Mesendoderm (in vitro differentiated cells): Measurements from ENCODE around the gene SLC23A3.

Experiments used
- DNase-seq: peaks from one replicate; pipeline ENCODE4 v3.0.0; 2013
- H2AK5ac ChIP-seq: 2 replicates; pipeline ENCODE4 v1.6.1; 2013; ENCODE audit warnings: low read length, inconsistent platforms
- H2BK120ac ChIP-seq: 2 replicates; pipeline ENCODE4 v1.6.1; 2013; ENCODE audit warnings: low read depth, mild to moderate bottlenecking, low read length, moderate library complexity, mixed read lengths
- H2BK15ac ChIP-seq: replicated peaks from 2 replicates; pipeline ENCODE4 v1.6.1; 2013; ENCODE audit warnings: low read depth, mild to moderate bottlenecking, moderate library complexity
- H2BK5ac ChIP-seq: 2 replicates; pipeline ENCODE4 v1.6.1; 2013; ENCODE audit warnings: low read length, inconsistent platforms
- H3K18ac ChIP-seq: 2 replicates; pipeline ENCODE4 v1.6.1; 2013; ENCODE audit warnings: mild to moderate bottlenecking, low read length, mixed read lengths
- H3K23ac ChIP-seq: one replicate; pipeline ENCODE4 v1.6.1; 2013; ENCODE audit warnings: low read length
- H3K27ac ChIP-seq: 2 replicates; pipeline ENCODE4 v1.5.1; 2013; ENCODE audit warnings: low read depth, mild to moderate bottlenecking, inconsistent platforms, low read length, moderate library complexity
- H3K27me3 ChIP-seq: 2 replicates; pipeline ENCODE4 v1.6.1; 2013; ENCODE audit warnings: low read length, control low read depth, mild to moderate bottlenecking, inconsistent platforms; ENCODE audit not compliant: insufficient read depth, poor library complexity
- H3K36me3 ChIP-seq: 2 replicates; pipeline ENCODE4 v1.6.1; 2013; ENCODE audit warnings: low read length, inconsistent platforms; ENCODE audit not compliant: control insufficient read depth, insufficient read depth
- H3K4ac ChIP-seq: one replicate; pipeline ENCODE4 v1.6.1; 2013; ENCODE audit warnings: low read depth, mild to moderate bottlenecking, low read length, moderate library complexity
- H3K4me1 ChIP-seq: 2 replicates; pipeline ENCODE4 v1.6.1; 2013; ENCODE audit warnings: low read depth, low read length, inconsistent platforms; ENCODE audit not compliant: control insufficient read depth
- H3K4me2 ChIP-seq: 2 replicates; pipeline ENCODE4 v1.6.1; 2013; ENCODE audit warnings: low read length
- H3K4me3 ChIP-seq: 2 replicates; pipeline ENCODE4 v1.5.1; 2013; ENCODE audit warnings: mild to moderate bottlenecking, low read length
- H3K56ac ChIP-seq: one replicate; pipeline ENCODE4 v1.6.1; 2013; ENCODE audit warnings: low read length
- H3K79me1 ChIP-seq: 2 replicates; pipeline ENCODE4 v1.6.1; 2013; ENCODE audit warnings: low read length, inconsistent platforms
- H3K79me2 ChIP-seq: 2 replicates; pipeline ENCODE4 v1.6.1; 2013; ENCODE audit warnings: mild to moderate bottlenecking, low read length; ENCODE audit not compliant: control insufficient read depth, insufficient read depth
- H3K9ac ChIP-seq: 2 replicates; pipeline ENCODE4 v1.6.1; 2013; ENCODE audit warnings: low read length, inconsistent platforms
- H4K5ac ChIP-seq: one replicate; pipeline ENCODE4 v1.6.1; 2013; ENCODE audit warnings: low read length
- H4K8ac ChIP-seq: one replicate; pipeline ENCODE4 v1.6.1; 2013; ENCODE audit warnings: low read depth, mild to moderate bottlenecking, control low read depth, low read length, moderate library complexity
- WGBS: extraction: QIAGEN DNeasy Blood & Tissue Kit; methylation state at CpG from one replicate; pipeline ENCODE4 v1.1.7; 2013; ENCODE audit warnings: low lambda C conversion rate, missing lambda C conversion rate; ENCODE audit not compliant: insufficient coverage; ENCODE audit errors: extremely low coverage; 5-methylcytosine and 5-hydroxymethylcytosine counted together

SLC23A3 gene

DNA sequence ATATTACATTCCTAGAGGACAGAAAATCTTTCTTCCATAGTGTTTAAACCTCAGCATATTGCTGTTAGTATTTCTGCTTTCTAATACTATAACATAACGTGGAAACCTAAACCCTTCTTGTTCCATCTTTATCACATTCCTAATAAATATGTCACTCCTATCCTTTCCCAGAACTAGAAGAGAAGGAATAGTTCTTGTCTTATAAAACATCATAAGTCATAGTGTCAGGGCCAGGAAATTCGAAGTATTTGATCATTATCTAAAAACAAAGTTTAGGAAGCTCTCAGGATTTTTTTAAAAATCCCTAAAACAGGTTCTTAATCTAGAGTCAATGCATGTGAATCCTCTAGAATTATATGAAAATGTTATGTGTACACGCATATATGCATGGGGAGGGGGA is 11.2 kb downstream of the SLC23A3 start:
- Histone ChIP-seq H3K79me2 (no peaks in the 10 kb centered on the region), H3K18ac (no peak overlapping the region), H3K56ac (no peak overlapping the region), H3K9ac (no peak overlapping the region), H2BK15ac (no peak overlapping the region), H3K36me3 (peaks cover 2% of the 10 kb centered on the region), H3K4me3 (no peak overlapping the region), H3K23ac (no peak overlapping the region), H3K27me3 (no peaks in the 10 kb centered on the region), H2BK120ac (no peak overlapping the region), H3K79me1 (no peaks in the 10 kb centered on the region), H2BK5ac (no peak overlapping the region), H4K5ac (no peak overlapping the region), H2AK5ac (no peak overlapping the region), H3K4me1 (peaks cover 3% of the 10 kb centered on the region), H3K27ac (no peak overlapping the region), H3K4me2 (no peak overlapping the region), H4K8ac (no peak overlapping the region), H3K4ac (no peak overlapping the region)
- no CpG with 5 or more reads among the region's 3 CpGs for WGBS
- no peak for DNase-seq

DNA sequence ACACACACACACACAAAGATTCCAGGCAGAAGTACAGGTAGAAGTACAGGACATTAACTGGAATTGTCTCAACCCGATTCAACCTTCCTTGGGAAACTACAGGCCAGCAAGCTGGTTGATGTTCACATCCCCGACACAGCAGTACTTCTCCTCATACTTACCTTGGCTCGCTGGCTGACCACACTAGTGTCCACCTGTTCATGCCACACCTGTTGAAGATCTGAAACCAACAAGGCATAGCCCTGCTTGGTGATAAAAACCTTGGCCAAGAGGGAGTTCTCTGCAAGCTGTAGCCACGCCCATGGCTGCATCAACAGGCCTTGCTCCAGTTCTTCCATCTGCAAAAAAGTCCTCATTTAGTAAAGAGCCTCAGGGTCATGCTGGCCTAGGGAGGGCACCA is 11.8 kb downstream of the SLC23A3 start:
- Histone ChIP-seq H2AK5ac (no peak overlapping the region), H3K4me2 (no peak overlapping the region), H3K4me3 (no peak overlapping the region), H3K36me3 (peaks cover 2% of the 10 kb centered on the region), H2BK5ac (no peak overlapping the region), H3K4ac (no peak overlapping the region), H3K79me1 (no peaks in the 10 kb centered on the region), H2BK15ac (no peak overlapping the region), H3K18ac (no peak overlapping the region), H4K8ac (no peak overlapping the region), H3K4me1 (peaks cover 3% of the 10 kb centered on the region), H3K9ac (no peak overlapping the region), H3K27me3 (no peaks in the 10 kb centered on the region), H3K27ac (no peak overlapping the region), H2BK120ac (no peak overlapping the region), H4K5ac (no peak overlapping the region), H3K79me2 (no peaks in the 10 kb centered on the region), H3K23ac (no peak overlapping the region), H3K56ac (no peak overlapping the region)
- no CpG with 5 or more reads among the region's 4 CpGs for WGBS
- DNase-seq, result no peak

DNA sequence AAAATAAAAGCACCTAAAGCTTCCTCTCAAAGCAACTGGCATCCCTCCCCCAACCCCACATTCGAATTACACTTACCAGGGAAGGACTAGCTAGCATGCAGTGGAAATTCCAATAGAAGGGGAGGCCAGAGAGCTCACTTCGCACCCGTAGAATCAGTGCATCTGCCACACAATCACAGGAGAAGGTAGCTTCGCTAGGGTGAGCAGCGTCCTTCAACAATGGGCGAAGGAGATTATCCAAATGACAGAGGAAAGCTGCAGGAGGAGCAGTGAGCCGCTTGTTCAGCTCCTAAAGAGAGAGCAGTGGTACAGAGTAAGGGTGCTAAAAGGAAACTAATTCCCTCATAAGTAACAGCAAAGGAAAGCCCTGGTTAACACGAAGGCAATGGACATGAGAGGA is 12.4 kb downstream of the SLC23A3 start:
- H3K36me3 ChIP-seq, result peaks cover 2% of the 10 kb centered on the region
- H2BK120ac ChIP-seq, result no peak overlapping the region
- no peak overlapping the region for H3K9ac ChIP-seq
- no peak overlapping the region for H3K18ac ChIP-seq
- H3K23ac ChIP-seq, result no peak overlapping the region
- peaks cover 3% of the 10 kb centered on the region for H3K4me1 ChIP-seq
- H3K56ac ChIP-seq, result no peak overlapping the region
- no peak overlapping the region for H3K27ac ChIP-seq
- no peak overlapping the region for H3K4me3 ChIP-seq
- no peaks in the 10 kb centered on the region for H3K79me2 ChIP-seq
- WGBS, result no CpG with 5 or more reads among the region's 8 CpGs
- no peak overlapping the region for H4K5ac ChIP-seq
- H3K4me2 ChIP-seq, result no peak overlapping the region
- H4K8ac ChIP-seq, result no peak overlapping the region
- no peak overlapping the region for H2AK5ac ChIP-seq
- no peak for DNase-seq
- H3K79me1 ChIP-seq, result no peaks in the 10 kb centered on the region
- H2BK15ac ChIP-seq, result no peak overlapping the region
- no peak overlapping the region for H2BK5ac ChIP-seq
- H3K27me3 ChIP-seq, result no peaks in the 10 kb centered on the region
- no peak overlapping the region for H3K4ac ChIP-seq

DNA sequence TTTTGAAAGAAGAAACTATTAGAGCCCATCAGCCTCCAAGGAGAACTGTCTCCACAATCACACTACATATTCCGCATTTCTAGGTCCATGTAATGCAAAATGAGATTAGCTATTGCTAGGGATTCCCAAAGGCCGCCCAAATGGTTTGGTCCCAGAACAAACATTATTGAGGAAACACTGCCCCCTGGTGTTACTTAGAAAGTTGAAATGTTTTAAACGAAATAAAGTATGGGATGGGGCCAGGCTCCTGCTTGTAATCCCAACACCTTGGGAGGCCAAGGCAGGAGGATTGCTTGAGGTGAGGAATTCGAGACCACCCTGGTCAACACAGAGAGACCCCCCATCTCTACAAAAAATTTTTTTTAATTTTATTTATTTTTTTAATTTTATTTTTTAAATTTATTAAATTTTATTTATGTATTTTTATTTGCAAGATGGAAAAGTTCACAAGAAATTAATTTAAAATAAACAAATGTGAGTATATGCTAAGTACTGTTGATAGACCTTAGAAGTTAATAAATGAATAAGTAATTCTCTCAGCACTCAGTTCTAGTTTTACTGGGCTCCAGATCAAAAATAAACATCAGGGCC is 14.7 kb downstream of the SLC23A3 start:
- H3K4me3 ChIP-seq, result no peak overlapping the region
- no peak overlapping the region for H3K23ac ChIP-seq
- no peak overlapping the region for H3K4me2 ChIP-seq
- H3K4ac ChIP-seq, result no peak overlapping the region
- H2BK120ac ChIP-seq, result no peak overlapping the region
- H3K27me3 ChIP-seq, result no peaks in the 10 kb centered on the region
- no peak overlapping the region for H3K56ac ChIP-seq
- no peaks in the 10 kb centered on the region for H3K79me2 ChIP-seq
- no peak overlapping the region for H3K18ac ChIP-seq
- H3K4me1 ChIP-seq, result no peaks in the 10 kb centered on the region
- H2BK5ac ChIP-seq, result no peak overlapping the region
- peak; percentile 84 for DNase-seq
- H3K9ac ChIP-seq, result no peak overlapping the region
- H2BK15ac ChIP-seq, result no peak overlapping the region
- H2AK5ac ChIP-seq, result no peak overlapping the region
- H3K36me3 ChIP-seq, result peaks cover 2% of the 10 kb centered on the region
- H4K5ac ChIP-seq, result no peak overlapping the region
- no peak overlapping the region for H3K27ac ChIP-seq
- no peak overlapping the region for H4K8ac ChIP-seq
- WGBS, result no CpG with 5 or more reads among the region's 4 CpGs
- H3K79me1 ChIP-seq, result no peaks in the 10 kb centered on the region

DNA sequence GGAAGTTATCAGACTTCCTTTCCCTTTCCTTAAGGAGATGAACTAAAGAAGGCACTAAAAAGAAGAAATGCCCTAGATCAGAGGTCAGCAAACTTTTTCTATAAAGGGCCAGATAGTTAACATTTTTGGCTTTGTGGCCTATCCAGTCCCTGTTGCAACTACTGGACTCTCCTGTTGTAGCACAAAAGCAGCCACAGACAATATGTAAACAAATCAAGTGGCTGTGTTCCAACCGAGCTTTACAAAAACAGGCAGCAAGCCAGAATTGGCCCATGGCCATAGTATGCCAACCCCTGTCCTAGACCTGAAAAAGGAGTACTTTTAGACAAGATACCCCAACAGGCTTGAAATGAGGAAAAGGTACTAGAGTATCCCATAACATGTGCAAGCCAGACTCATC is 20.2 kb downstream of the SLC23A3 start:
- Histone ChIP-seq H2BK15ac (no peak overlapping the region), H3K4ac (no peak overlapping the region), H3K79me1 (no peaks in the 10 kb centered on the region), H4K5ac (no peak overlapping the region), H2AK5ac (no peak overlapping the region), H3K79me2 (no peaks in the 10 kb centered on the region), H2BK120ac (no peak overlapping the region), H3K4me2 (no peak overlapping the region), H3K4me3 (no peak overlapping the region), H2BK5ac (no peak overlapping the region), H3K27me3 (no peaks in the 10 kb centered on the region), H3K23ac (no peak overlapping the region), H4K8ac (no peak overlapping the region), H3K18ac (no peak overlapping the region), H3K36me3 (peaks cover 2% of the 10 kb centered on the region), H3K4me1 (no peaks in the 10 kb centered on the region), H3K56ac (no peak overlapping the region), H3K27ac (no peak overlapping the region), H3K9ac (no peak overlapping the region)
- no CpG with 5 or more reads among the region's 1 CpG for WGBS
- no peak for DNase-seq

DNA sequence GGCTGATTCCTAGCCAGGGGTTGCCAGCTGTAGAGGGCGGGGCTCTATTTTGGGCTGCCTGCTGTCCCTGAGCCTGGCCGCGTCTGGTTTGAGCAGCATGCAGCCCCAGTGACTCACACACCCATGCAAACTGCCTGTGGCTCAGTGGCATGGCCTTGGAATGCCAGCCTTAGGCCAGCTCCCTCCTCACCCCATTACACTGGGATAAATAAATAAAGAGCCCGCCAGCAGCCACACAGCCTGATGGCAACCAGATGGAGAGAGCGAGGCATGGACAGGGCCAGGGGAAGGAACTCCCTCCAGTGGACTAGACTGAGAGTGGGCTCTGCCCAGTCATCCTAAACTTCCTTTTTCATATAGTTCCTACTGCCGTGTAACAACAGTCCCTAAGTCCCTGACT is 27.5 kb downstream of the SLC23A3 start:
- WGBS, result no CpG with 5 or more reads among the region's 6 CpGs
- H3K79me2 ChIP-seq, result no peaks in the 10 kb centered on the region
- peak; percentile 31 for DNase-seq
- H3K27ac ChIP-seq, result no peak overlapping the region
- H3K4me2 ChIP-seq, result no peak overlapping the region
- H3K4ac ChIP-seq, result no peak overlapping the region
- no peak overlapping the region for H4K5ac ChIP-seq
- H3K79me1 ChIP-seq, result no peaks in the 10 kb centered on the region
- no peak overlapping the region for H3K9ac ChIP-seq
- no peaks in the 10 kb centered on the region for H3K27me3 ChIP-seq
- H3K23ac ChIP-seq, result no peak overlapping the region
- no peak overlapping the region for H4K8ac ChIP-seq
- H2BK5ac ChIP-seq, result no peak overlapping the region
- H3K4me1 ChIP-seq, result no peaks in the 10 kb centered on the region
- H2BK120ac ChIP-seq, result no peak overlapping the region
- no peaks in the 10 kb centered on the region for H3K36me3 ChIP-seq
- H2AK5ac ChIP-seq, result no peak overlapping the region
- no peak overlapping the region for H3K18ac ChIP-seq
- H3K4me3 ChIP-seq, result no peak overlapping the region
- H2BK15ac ChIP-seq, result no peak overlapping the region
- no peak overlapping the region for H3K56ac ChIP-seq
